Measurements from ENCODE around the gene GP1BB.

DNA sequence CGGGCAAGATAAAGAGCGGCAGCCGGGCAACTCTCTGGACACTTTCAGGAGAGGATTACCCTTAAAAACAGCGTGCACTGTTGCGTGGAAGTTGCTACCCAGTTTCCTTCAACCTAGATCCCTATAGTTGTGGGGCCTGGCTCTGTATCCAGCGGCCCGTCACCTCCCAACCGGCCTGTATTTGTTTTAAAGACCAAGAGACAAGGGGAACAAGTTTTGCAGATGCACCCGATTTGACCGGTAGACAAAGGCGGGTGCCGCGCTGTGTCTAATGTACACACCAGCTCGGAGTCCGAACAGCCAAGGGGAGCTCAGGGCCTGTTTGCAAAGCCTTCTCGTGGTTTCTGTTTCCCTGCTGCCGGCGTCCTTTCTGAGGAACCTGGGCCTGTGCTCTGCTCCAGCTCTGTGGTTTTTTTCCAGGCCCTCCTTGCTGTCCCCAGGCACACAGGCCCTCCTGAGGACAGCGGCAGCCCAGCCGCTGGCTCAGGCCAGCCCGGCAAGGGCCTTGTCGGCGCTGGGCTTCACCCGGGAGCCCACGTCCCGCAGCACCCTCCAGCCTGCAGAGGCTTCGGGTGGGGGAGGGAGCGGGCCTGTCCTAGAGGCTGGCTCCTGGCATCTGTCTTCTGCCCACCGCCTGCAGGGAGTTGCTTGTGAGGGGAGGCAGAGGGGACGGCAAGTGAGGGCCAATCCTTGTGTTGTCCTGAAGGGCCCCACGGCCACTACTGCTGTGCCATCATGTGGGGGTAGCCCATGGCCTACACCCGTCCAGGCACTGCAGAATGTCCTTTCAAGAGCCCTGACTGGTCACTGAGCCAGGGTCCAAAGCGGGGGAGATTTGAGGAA is 38.6 kb downstream of the GP1BB start:
- TF ChIP-seq, protein P1, sequence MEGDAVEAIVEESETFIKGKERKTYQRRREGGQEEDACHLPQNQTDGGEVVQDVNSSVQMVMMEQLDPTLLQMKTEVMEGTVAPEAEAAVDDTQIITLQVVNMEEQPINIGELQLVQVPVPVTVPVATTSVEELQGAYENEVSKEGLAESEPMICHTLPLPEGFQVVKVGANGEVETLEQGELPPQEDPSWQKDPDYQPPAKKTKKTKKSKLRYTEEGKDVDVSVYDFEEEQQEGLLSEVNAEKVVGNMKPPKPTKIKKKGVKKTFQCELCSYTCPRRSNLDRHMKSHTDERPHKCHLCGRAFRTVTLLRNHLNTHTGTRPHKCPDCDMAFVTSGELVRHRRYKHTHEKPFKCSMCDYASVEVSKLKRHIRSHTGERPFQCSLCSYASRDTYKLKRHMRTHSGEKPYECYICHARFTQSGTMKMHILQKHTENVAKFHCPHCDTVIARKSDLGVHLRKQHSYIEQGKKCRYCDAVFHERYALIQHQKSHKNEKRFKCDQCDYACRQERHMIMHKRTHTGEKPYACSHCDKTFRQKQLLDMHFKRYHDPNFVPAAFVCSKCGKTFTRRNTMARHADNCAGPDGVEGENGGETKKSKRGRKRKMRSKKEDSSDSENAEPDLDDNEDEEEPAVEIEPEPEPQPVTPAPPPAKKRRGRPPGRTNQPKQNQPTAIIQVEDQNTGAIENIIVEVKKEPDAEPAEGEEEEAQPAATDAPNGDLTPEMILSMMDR (CRISPR knock-in tag; IDR thresholded peaks at IDR 0.05): no peak
- no peak for TF ChIP-seq MAFK (conservative IDR thresholded peaks at IDR 0.05 in 1 of 2, IDR thresholded peaks at IDR 0.05 in 1 of 2; ENCODE audit: low read length in 2 of 2)
- no peak for TF ChIP-seq DPF2 (CRISPR knock-in tag; IDR thresholded peaks at IDR 0.05; ENCODE audit: borderline replicate concordance, low read depth)
- TF ChIP-seq ARNT (IDR thresholded peaks at IDR 0.05): no peak
- no peak for TF ChIP-seq ZNF207 (IDR thresholded peaks at IDR 0.05; ENCODE audit: borderline replicate concordance)
- TF ChIP-seq SIN3A (IDR thresholded peaks at IDR 0.05; ENCODE audit: borderline replicate concordance, low read depth, low read length): no peak
- TF ChIP-seq, protein P2, sequence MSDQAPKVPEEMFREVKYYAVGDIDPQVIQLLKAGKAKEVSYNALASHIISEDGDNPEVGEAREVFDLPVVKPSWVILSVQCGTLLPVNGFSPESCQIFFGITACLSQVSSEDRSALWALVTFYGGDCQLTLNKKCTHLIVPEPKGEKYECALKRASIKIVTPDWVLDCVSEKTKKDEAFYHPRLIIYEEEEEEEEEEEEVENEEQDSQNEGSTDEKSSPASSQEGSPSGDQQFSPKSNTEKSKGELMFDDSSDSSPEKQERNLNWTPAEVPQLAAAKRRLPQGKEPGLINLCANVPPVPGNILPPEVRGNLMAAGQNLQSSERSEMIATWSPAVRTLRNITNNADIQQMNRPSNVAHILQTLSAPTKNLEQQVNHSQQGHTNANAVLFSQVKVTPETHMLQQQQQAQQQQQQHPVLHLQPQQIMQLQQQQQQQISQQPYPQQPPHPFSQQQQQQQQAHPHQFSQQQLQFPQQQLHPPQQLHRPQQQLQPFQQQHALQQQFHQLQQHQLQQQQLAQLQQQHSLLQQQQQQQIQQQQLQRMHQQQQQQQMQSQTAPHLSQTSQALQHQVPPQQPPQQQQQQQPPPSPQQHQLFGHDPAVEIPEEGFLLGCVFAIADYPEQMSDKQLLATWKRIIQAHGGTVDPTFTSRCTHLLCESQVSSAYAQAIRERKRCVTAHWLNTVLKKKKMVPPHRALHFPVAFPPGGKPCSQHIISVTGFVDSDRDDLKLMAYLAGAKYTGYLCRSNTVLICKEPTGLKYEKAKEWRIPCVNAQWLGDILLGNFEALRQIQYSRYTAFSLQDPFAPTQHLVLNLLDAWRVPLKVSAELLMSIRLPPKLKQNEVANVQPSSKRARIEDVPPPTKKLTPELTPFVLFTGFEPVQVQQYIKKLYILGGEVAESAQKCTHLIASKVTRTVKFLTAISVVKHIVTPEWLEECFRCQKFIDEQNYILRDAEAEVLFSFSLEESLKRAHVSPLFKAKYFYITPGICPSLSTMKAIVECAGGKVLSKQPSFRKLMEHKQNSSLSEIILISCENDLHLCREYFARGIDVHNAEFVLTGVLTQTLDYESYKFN (CRISPR knock-in tag; conservative IDR thresholded peaks at IDR 0.05): no peak
- TF ChIP-seq SMC3 (IDR thresholded peaks at IDR 0.05; ENCODE audit: low read length): no peak
- TF ChIP-seq, protein P3, sequence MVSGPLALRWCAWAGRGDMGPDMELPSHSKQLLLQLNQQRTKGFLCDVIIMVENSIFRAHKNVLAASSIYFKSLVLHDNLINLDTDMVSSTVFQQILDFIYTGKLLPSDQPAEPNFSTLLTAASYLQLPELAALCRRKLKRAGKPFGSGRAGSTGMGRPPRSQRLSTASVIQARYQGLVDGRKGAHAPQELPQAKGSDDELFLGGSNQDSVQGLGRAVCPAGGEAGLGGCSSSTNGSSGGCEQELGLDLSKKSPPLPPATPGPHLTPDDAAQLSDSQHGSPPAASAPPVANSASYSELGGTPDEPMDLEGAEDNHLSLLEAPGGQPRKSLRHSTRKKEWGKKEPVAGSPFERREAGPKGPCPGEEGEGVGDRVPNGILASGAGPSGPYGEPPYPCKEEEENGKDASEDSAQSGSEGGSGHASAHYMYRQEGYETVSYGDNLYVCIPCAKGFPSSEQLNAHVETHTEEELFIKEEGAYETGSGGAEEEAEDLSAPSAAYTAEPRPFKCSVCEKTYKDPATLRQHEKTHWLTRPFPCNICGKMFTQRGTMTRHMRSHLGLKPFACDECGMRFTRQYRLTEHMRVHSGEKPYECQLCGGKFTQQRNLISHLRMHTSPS (CRISPR knock-in tag; IDR thresholded peaks at IDR 0.05; ENCODE audit: low read depth): no peak
- TF ChIP-seq, protein P4, sequence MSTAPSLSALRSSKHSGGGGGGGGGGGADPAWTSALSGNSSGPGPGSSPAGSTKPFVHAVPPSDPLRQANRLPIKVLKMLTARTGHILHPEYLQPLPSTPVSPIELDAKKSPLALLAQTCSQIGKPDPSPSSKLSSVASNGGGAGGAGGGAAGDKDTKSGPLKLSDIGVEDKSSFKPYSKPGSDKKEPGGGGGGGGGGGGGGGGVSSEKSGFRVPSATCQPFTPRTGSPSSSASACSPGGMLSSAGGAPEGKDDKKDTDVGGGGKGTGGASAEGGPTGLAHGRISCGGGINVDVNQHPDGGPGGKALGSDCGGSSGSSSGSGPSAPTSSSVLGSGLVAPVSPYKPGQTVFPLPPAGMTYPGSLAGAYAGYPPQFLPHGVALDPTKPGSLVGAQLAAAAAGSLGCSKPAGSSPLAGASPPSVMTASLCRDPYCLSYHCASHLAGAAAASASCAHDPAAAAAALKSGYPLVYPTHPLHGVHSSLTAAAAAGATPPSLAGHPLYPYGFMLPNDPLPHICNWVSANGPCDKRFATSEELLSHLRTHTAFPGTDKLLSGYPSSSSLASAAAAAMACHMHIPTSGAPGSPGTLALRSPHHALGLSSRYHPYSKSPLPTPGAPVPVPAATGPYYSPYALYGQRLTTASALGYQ (CRISPR knock-in tag; IDR thresholded peaks at IDR 0.05): no peak
- no peak for TF ChIP-seq ZNF678 (CRISPR knock-in tag; IDR thresholded peaks at IDR 0.05)
- no peak for TF ChIP-seq NR1H2 (CRISPR knock-in tag; IDR thresholded peaks at IDR 0.05; ENCODE audit: borderline replicate concordance, low read depth)

Data from HepG2 (cell line).